GM13977 (cell line): ENCODE measurements around the gene NAT8.
"Not testable (repeated sequence)": the region's sequence is repeated elsewhere in the genome, so short reads cannot be mapped to it uniquely, and the experiment has no call there.

Experiments
- DNase-seq: peaks from one replicate; pipeline ENCODE4 v3.0.0; 2012; ENCODE audit warnings: low spot score
- in situ Hi-C: fragments of 300-500 bp; cut with MboI; formaldehyde crosslinking; loops from one replicate; pipeline ENCODE4 v1.12.0; 2022; ENCODE audit warnings: low sequenced_read_pairs, low pct_unique_long_range_greater_than_20kb, mixed read lengths, inconsistent platforms; ENCODE audit not compliant: unreplicated experiment
- TF ChIP-seq, protein P1 (sequence below): IDR thresholded peaks from 2 replicates; pipeline ENCODE4 v1.5.1; 2012; ENCODE audit warnings: mild to moderate bottlenecking, control low read depth; ENCODE audit not compliant: insufficient read depth; ENCODE audit errors: extremely low read depth, missing control alignments

NAT8 gene

DNA sequence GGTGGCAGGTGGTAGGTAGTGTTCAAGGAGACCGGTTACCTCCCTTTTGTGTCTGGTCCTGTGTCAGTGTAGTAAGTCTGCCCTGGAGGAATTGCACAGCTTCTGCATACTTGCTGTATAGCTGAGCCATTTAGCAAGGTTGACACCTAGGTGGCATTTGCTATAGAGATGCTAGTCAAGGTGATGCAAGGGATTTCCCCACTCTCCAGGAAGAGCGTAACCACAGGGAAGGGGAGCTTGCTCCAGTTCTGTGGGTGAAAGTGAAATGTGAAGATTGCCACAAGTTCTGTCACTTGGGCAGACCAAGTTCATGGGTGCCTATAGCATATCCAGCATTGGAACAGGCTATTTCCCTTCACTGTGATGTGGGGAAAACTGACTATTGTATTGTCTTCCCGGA is 28.1 kb downstream of the NAT8 start:
- no peak for DNase-seq
- TF ChIP-seq, protein P1, sequence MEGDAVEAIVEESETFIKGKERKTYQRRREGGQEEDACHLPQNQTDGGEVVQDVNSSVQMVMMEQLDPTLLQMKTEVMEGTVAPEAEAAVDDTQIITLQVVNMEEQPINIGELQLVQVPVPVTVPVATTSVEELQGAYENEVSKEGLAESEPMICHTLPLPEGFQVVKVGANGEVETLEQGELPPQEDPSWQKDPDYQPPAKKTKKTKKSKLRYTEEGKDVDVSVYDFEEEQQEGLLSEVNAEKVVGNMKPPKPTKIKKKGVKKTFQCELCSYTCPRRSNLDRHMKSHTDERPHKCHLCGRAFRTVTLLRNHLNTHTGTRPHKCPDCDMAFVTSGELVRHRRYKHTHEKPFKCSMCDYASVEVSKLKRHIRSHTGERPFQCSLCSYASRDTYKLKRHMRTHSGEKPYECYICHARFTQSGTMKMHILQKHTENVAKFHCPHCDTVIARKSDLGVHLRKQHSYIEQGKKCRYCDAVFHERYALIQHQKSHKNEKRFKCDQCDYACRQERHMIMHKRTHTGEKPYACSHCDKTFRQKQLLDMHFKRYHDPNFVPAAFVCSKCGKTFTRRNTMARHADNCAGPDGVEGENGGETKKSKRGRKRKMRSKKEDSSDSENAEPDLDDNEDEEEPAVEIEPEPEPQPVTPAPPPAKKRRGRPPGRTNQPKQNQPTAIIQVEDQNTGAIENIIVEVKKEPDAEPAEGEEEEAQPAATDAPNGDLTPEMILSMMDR = no peak
- in situ Hi-C loops = no loop called here

- in situ Hi-C loops = no loop called here
- TF ChIP-seq, protein P1 = no peak
- no peak for DNase-seq
Measured at GRCh38 chr2:73611867-73612266, 30.4 kb downstream of the NAT8 start.

GRCh38 chr2:73611193-73611592 is 31.0 kb downstream of the NAT8 start:
- in situ Hi-C loops = no loop called here
- TF ChIP-seq, protein P1 = no peak
- peak; percentile 22 for DNase-seq

GRCh38 chr2:73610111-73610510 is 32.1 kb downstream of the NAT8 start:
- in situ Hi-C loops = no loop called here
- DNase-seq = no peak
- TF ChIP-seq, protein P1 = no peak

DNA sequence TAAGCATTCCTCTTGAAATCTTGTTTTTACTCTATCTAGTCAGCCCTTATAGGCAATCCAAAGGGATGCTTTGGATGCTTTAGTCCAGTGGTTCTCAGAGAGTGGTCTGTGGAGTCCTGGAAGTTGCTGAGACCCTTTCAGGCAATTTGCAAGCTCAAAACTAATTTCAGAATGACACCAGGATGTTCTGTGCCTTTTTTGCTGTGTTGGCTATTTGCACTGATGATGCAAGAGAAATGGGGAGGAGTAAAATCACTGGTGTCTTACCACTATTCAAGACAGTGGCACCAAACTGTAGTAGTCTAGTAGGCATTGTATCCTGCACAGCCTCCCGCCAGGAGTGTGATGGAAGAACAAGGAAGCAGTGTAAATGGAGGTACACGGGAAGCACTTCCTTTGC is 37.6 kb downstream of the NAT8 start:
- DNase-seq, in situ Hi-C loops: not testable (repeated sequence)

DNA sequence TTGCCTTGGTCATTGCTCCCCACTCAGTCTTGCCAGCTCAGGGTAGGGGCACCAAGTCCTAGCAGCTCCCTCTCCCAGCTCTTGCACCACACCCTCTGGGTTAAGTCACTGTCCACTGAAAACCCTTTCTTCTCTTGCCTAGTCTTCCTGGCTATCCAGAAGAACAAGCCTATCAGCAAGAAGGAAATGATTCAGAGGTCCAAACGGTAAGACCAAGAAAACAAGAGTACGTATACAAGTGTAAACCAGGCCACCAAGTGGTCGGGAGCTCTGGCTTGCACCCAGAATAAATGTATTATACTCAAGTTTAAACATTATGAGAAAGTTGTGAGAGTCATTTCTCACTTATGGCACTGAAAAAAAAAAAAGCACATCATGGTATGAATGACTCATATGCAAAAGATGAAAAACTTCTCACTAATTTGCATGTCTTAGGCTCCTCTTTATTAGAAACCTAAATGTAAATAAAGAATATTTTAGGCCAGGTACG is 39.1 kb downstream of the NAT8 start:
- in situ Hi-C loops, DNase-seq: not testable (repeated sequence)
- TF ChIP-seq, protein P1 = peak; percentile 22

DNA sequence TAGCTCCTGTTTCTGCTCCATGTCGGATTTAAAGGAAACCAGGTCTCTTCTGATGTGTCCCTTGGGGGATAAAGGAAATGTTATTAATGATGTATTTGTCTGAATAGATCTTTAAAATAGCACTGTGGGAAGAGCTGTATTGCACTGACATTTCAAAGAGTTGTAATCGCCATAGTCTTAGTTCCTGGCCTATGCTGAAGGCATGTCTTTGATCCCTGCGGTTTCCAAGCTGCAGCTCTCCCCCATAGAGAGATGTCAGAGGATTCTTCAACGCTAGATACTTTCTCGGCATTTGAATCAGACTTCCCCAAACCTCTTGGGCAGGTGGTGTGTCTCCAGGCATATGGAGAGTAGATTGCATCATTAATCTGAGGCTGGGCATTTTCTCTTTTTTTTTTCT is 40.4 kb downstream of the NAT8 start:
- in situ Hi-C loops = no loop called here
- TF ChIP-seq, protein P1 = no peak

More for the DNA sequence above, 40.4 kb downstream of the NAT8 start:
- DNase-seq = no peak
